Stimulated activated CD4-positive, alpha-beta T cell treated with anti-CD3 and anti-CD28 coated beads, Interleukin-1b, Interleukin-23, amount 100 ng/mL, for 1 hour (primary cell): ENCODE measurements around the gene PIP4K2B.

Source experiments
- DNase-seq, 2 donors: peaks; one replicate each; pipeline ENCODE4 v3.0.0-alpha.2; 2020; ENCODE audit warnings: low read depth in 2 of 2

The PIP4K2B gene

GRCh38 chr17:38779965-38780752 is 19.2 kb downstream of the PIP4K2B start:
- DNase-seq = no peak

DNA sequence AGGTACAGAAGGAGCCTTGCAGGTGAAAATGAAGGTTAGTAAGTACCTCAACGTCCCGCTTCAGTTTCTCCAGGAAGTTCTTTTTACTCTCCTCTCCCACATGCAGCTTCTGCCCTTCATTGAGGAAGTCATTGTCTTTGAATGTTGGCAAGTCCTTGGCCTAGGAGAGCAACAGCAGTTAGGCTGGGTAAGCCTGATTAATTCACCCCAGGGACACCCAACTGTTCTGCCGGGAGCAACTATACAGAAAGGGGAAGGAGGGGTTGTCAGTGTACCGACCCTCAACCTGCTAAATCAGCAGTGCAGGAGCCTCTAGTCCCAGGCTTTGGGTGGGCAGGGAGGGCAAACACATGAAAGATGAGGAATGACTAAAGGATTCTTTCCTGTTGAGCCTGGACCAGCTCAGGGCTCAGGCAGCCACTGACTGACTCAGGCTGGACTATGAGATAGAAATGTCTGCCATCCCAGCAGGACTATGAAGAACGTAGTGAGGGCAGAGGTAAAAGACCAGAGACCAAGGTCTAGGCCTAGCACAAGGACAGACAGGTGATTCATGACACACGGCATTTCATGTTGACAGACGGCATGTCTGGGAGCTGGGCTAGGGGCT is 21.6 kb downstream of the PIP4K2B start:
- no peak for DNase-seq

DNA sequence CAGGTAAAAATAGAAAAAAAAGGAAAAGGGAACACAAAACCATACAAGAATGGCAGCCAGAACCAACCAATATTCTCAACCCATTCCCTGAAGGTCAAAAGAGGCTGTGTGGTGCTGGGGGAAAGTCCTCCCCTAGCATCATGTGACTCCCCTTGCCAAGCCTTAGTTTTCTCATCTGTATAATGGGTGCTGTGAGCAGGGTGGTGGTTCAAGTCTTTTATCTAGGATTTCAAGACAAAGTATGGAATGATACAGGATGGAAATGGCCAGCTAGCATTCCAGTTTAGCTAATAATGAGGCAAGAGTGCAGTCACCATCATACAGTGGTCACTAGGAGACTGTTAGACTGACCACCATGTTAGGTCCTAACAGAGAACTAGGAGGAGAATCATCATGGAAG is 26.1 kb downstream of the PIP4K2B start:
- DNase-seq = no peak

DNA sequence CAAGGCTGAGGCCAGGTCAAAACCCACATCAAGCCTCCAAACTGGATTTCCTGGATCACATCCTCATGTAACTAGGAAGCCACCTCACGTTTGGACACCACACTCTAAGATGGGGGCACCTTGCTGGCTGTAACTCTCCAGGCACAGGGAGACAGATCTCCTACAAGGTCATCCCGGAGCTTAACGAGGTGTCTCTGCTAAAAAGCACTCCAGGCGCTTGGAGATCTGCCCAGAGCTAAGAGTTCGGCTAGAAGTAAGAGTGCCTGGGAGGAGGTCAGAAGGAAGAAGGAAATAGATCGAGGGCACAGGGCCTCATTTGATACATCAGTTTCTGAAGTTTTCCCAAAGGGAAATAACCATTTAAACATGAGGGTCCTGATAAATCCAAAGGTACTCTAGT is 30.9 kb downstream of the PIP4K2B start:
- DNase-seq = no peak

DNA sequence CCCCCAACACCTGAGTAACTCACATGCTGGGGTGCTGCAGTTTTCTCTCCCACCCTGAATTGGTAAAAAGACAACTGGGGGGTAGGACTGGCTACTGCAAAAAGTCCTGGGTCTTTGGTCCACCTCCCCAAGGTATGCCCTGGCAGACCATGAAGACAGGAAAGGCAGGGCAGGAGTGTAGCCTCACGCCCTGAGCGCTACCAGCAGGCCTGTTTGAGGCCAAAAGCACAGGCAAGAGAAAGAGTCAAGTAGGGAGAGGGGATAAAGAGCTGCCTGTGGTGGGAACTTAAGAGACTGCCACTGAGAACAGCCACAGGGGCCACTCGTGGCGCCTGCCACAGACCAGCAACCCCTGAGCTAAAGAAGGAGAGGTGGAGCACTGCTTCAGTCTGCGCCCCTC is 33.0 kb downstream of the PIP4K2B start:
- DNase-seq = no peak

GRCh38 chr17:38762231-38762630 is 37.1 kb downstream of the PIP4K2B start:
- no peak for DNase-seq

- no peak for DNase-seq
Measured at GRCh38 chr17:38761612-38762011, 37.7 kb downstream of the PIP4K2B start.

DNA sequence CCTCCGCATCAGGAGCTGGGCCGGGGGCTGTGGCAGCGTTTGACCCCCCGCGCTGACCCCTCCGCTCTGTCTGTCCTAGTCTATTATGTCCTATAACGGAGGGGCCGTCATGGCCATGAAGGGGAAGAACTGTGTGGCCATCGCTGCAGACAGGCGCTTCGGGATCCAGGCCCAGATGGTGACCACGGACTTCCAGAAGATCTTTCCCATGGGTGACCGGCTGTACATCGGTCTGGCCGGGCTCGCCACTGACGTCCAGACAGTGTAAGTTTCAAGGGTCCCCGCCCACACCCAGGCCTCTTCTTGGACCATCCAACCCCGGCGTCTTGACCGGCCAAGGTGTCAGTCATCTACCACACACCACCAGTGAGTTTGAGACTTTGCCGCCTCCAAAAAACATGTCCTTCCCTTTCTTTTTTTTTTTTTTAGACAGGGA is 46.3 kb downstream of the PIP4K2B start:
- no peak for DNase-seq

DNA sequence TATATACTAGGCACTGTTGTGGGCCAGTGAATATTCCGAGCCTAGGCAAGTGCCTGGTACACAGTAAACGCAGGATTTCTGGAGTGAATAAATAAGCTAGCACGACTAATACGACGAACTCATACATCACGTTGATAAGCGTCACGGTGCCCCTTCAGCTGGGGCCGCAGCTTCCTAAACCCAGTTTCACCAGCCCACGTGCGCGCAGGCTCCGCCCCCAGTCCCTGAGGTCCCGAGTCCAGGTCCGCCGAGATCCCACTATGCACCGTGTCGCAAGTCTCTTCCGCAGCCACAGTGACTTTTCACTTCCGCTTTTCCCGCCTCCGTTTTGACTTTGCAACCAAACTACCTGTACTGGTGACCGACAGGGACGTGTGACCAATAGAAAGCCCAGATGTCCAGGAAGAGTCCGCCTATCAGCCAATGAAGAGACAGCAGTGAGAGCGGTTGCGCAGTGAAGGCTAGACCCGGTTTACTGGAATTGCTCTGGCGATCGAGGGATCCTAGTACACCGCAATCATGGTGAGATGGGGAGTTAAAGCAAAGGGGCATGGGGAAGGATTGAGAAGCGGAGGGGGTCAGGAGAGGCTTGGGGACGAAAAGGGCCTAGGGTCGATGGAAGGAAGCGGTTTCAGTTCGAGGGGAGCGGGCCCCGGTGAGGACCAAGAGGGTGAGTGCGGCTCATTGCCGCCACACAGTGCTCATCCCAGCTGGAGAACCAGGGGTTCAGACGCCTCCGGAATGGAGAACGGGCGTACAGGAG is 46.9 kb downstream of the PIP4K2B start, which contains the start of gene PSMB3:
Gene PSMB3, plus strand, starts transcription at position 434 of the 763 bp plus-strand sequence. Its CDS starts 86 bp downstream, at position 520.
- DNase-seq = peak; percentile 88 to 91

GRCh38 chr17:38751808-38752307 is 47.5 kb downstream of the PIP4K2B start:
- DNase-seq = peak; percentile 67 to 88

DNA sequence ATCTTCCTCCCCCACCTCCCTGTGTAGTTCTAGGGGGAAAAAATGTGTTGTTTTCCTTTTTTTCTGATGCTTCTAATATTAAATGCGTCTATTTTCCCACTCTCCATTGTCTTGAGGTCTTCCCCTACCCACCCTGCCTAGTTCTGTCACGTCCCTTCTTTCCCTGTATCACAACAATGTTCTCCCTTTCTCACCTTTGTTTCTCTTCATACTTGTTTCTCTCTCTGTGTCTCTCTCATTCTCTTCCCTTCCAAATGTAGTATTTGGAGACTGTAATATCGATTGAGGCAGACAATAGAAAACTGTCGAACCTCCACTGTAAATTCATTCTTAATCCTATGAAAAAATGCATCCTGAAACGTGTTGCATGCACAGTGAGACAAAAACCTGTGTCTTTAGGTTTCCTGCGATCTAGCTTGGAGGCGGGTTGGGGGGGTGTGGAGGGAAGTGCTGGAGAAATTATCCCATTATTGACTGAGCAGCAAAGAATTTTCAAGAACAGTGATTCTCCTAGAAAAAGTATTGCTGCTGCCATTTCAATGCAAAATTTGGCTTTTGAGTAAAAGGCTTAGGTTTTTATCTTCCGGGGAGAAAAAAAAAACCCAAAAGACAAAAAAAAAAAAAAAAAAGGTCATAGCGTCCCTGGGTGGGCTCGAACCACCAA is 48.1 kb downstream of the PIP4K2B start:
- DNase-seq = no peak

DNA sequence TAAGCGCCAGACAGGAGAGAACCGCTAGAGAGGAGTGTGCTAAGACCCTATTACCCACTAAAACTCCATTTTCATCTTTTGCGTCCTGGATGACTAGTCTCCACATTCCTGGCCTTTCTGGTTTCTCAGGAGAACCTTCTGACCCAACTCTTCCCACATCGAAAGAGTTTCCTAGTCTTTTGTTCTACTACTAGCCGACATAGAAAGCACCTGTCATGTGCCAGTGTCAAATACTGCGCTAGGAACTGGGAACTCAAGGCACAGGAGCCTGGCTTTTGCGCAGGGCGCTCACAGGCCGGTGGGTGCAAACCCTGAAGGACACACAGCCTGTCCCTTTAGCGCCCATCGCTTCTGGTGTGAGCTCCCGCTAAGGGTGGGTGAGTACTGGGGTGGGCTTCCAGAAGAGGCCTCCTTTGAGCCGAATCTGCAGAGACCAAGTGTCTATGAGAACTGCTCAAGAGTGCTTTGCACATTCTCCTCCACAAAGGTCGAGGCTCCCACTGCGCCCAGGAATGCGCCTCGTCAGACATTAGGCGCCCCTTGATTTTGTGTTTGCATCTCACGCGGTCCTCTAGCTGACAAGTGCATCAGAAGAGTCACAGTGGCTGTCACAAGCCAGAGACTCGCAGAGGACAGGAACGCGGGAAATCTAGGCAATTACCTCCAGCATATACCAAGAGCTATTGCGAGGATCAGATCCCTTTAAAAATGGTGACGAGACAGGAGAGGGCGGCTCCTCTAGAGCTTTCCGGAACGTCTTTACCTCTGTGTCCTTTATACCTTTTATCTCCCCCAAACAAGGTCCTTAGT is 48.8 kb downstream of the PIP4K2B start:
- no peak for DNase-seq

GRCh38 chr17:38750044-38750311 is 49.4 kb downstream of the PIP4K2B start:
- DNase-seq = no peak

DNA sequence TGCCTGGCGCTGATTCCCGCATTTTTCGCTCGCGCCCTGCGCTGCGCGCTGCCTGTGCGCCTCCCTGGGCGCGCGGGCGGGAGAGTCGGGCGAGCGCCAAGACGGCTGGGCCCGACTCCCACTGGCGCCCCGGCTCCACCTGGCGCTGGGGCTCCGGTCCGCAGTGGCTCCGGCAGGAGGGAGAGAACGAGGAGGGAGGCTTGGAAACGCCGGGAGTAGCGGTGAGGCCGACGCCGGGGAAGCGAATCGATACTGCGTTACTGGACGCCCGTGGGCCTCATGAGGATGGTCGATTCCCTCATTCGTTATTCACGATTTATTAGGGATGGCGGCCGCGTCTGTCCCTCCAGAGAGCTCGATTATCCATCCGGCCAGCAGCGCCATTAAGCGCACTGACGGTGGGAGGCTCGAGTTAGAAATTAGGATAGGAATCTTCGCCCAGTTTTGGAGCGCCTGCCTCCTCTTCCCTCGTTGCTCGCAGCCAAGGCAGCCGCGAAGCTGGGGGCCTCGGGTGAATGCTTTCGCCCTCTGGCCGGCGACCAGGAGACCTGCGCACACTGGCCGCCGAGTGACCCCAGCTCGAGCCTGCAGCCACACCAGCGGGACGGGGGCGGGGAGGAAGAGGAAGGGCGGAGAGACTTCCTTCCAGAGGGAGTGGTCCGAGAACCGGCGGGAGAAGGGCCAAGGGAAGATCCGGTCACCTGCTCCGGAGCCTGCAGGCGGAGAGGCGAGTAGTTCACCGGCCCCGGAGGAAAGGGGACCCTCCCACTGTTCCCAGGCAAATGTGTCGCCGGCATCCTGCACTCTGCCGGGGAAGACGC is 49.9 kb downstream of the PIP4K2B start:
- DNase-seq = no peak

DNA sequence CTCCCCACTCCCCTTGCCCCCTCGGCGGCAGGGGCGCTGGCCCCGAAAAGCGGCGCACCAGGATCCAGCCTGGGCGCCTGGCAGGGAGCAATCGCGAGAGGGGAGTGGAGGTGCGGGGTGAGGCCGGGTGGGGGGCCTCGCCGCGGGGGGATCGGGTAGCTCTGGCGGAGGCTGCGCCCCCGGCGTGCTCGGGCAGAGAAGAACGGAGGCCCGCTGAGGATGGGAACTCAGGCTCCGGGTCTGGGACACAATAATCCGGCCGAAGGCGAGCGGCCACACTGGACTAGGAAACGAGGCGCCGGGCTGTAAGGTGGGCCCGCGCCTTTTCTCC is 50.5 kb downstream of the PIP4K2B start:
- DNase-seq = no peak

DNA sequence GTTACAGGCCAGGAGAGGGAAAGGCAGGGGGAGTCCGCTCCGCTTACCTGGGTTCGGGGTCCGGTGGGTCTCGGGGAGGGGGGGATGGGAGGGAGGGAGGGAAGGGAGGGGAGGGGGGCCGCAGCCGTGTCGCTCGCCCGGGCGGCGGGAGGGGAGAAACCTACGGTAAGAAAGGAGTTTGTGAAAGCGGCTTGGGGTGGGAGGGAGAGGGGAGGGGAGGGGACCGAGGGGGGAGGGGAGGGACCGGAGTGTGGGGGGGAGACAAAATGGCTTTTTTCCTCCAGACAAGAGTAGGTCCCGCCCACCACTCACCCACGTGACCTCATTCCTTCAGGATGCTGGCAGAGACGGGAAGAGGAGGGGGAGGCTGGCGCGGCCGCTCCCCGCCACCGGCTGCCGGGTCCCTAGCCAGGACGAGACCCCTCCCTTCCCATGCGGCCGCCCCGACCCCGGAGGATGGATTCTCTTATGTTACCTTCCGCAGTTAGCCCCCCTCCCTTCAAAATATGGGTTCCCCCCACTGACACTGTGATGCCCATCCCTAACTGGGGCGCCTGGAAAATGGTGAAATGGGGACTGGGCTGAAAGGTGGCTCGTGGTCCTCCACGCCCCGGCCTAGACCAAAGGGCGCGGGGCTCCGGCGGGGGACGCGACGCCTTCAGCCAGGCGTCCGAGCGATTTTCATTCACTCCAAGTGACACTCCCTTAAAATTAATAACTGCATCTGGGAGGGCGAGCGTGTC is 51.0 kb downstream of the PIP4K2B start, which contains the start of gene PCGF2:
Gene PCGF2, minus strand, starts transcription at position 188 of the 743 bp plus-strand sequence. CDS start 7,934 bp downstream, outside the sequence.
- DNase-seq = no peak

- no peak for DNase-seq
Measured at GRCh38 chr17:38747463-38748148, 51.8 kb downstream of the PIP4K2B start.

- no peak for DNase-seq
Measured at GRCh38 chr17:38746849-38747462, 52.4 kb downstream of the PIP4K2B start.
